ENCODE measurements around the gene LYSMD4.

GRCh38 chr15:99696096-99696495 is 37.1 kb downstream of the LYSMD4 start:
- TF ChIP-seq, protein P1, sequence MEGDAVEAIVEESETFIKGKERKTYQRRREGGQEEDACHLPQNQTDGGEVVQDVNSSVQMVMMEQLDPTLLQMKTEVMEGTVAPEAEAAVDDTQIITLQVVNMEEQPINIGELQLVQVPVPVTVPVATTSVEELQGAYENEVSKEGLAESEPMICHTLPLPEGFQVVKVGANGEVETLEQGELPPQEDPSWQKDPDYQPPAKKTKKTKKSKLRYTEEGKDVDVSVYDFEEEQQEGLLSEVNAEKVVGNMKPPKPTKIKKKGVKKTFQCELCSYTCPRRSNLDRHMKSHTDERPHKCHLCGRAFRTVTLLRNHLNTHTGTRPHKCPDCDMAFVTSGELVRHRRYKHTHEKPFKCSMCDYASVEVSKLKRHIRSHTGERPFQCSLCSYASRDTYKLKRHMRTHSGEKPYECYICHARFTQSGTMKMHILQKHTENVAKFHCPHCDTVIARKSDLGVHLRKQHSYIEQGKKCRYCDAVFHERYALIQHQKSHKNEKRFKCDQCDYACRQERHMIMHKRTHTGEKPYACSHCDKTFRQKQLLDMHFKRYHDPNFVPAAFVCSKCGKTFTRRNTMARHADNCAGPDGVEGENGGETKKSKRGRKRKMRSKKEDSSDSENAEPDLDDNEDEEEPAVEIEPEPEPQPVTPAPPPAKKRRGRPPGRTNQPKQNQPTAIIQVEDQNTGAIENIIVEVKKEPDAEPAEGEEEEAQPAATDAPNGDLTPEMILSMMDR (optimal IDR thresholded peaks at IDR 0.05 in 1 of 3, IDR thresholded peaks at IDR 0.05 in 1 of 3, conservative IDR thresholded peaks at IDR 0.05 in 1 of 3; ENCODE audit: extremely low read depth in 1 of 3, insufficient read depth in 2 of 3, low read length in 3 of 3): no peak
- no peak for TF ChIP-seq EZH2 (IDR thresholded peaks at IDR 0.05; ENCODE audit: low read length)

All from keratinocyte (primary cell).